SK-N-SH treated with all-trans-retinoic acid at 6 μM for 48 hours (cell line): ENCODE data around the gene PAX3.

Source experiments
- ATAC-seq: fragments of 200-7000 bp; cut with Tn5 transposase; 3 replicates; pipeline ENCODE4 v1.9.1; 2020; ENCODE audit warnings: mild to moderate bottlenecking, moderate library complexity
- ARNTL ChIP-seq: fragments of 450-650 bp; formaldehyde crosslinking; IDR thresholded peaks from 2 replicates; pipeline ENCODE4 v1.5.0; 2020; ENCODE audit warnings: low read depth, mild to moderate bottlenecking, moderate library complexity, borderline replicate concordance
- BACH2 ChIP-seq: fragments of 250-450 bp; sonication (Bioruptor Pico); IDR thresholded peaks from 2 replicates; pipeline ENCODE4 v1.9.0; 2021; ENCODE audit warnings: mild to moderate bottlenecking, borderline replicate concordance
- CREB5 ChIP-seq: fragments of 250-450 bp; sonication (Bioruptor Pico); IDR thresholded peaks from 2 replicates; pipeline ENCODE4 v1.5.1; 2020; ENCODE audit warnings: low read depth, mild to moderate bottlenecking, moderate library complexity
- CSDC2 ChIP-seq: fragments of 250-450 bp; sonication (Bioruptor Pico); IDR thresholded peaks from 2 replicates; pipeline ENCODE4 v1.5.0; 2020; ENCODE audit warnings: mild to moderate bottlenecking, moderate library complexity
- ESRRG ChIP-seq: fragments of 250-450 bp; sonication (Bioruptor Pico); IDR thresholded peaks from 2 replicates; pipeline ENCODE4 v1.6.1; 2021; ENCODE audit warnings: mild to moderate bottlenecking
- GLIS3 ChIP-seq: fragments of 250-450 bp; sonication (Bioruptor Pico); IDR thresholded peaks from 2 replicates; pipeline ENCODE4 v1.5.0; 2020; ENCODE audit warnings: mild to moderate bottlenecking, moderate library complexity
- ISL1 ChIP-seq: fragments of 250-450 bp; sonication (Bioruptor Pico); IDR thresholded peaks from 2 replicates; pipeline ENCODE4 v2.1.2; 2022; ENCODE audit warnings: mild to moderate bottlenecking, moderate library complexity
- OSR1 ChIP-seq: fragments of 250-450 bp; sonication (Bioruptor Pico); IDR thresholded peaks from 2 replicates; pipeline ENCODE4 v1.8.0; 2022; ENCODE audit warnings: moderate library complexity, mild to moderate bottlenecking, inconsistent platforms
- PATZ1 ChIP-seq: fragments of 250-450 bp; sonication (Bioruptor Pico); IDR thresholded peaks from 2 replicates; pipeline ENCODE4 v1.8.0; 2020; ENCODE audit warnings: mild to moderate bottlenecking, moderate library complexity, borderline replicate concordance
- POU6F1 ChIP-seq: fragments of 250-450 bp; sonication (Bioruptor Pico); IDR thresholded peaks from 2 replicates; pipeline ENCODE4 v1.8.0; 2021; ENCODE audit warnings: low read depth, mild to moderate bottlenecking, moderate library complexity, borderline replicate concordance
- PPARA ChIP-seq: fragments of 250-450 bp; sonication (Bioruptor Pico); IDR thresholded peaks from 2 replicates; pipeline ENCODE4 v1.5.0; 2020; ENCODE audit warnings: mild to moderate bottlenecking, borderline replicate concordance
- RARB ChIP-seq: fragments of 250-450 bp; sonication (Bioruptor Pico); IDR thresholded peaks from 2 replicates; pipeline ENCODE4 v1.8.0; 2021; ENCODE audit warnings: mild to moderate bottlenecking, moderate library complexity
- SNAI2 ChIP-seq: fragments of 250-450 bp; sonication (Bioruptor Pico); IDR thresholded peaks from 2 replicates; pipeline ENCODE4 v1.5.0; 2020; ENCODE audit warnings: mild to moderate bottlenecking, moderate library complexity
- TCF4 ChIP-seq: fragments of 250-450 bp; sonication (Bioruptor Pico); IDR thresholded peaks from 2 replicates; pipeline ENCODE4 v1.8.0; 2021; ENCODE audit warnings: mild to moderate bottlenecking, moderate library complexity, borderline replicate concordance
- TOX ChIP-seq: fragments of 250-450 bp; sonication (Bioruptor Pico); IDR thresholded peaks from 2 replicates; pipeline ENCODE4 v1.8.0; 2021; ENCODE audit warnings: mild to moderate bottlenecking, moderate library complexity, borderline replicate concordance
- ZFP3 ChIP-seq: fragments of 250-450 bp; sonication (Bioruptor Pico); IDR thresholded peaks from 2 replicates; pipeline ENCODE4 v1.5.0; 2020; ENCODE audit warnings: mild to moderate bottlenecking, moderate library complexity
- ZFP30 ChIP-seq: fragments of 450-650 bp; formaldehyde crosslinking; IDR thresholded peaks from 2 replicates; pipeline ENCODE4 v1.5.0; 2022; ENCODE audit warnings: mild to moderate bottlenecking, moderate library complexity
- ZNF565 ChIP-seq: fragments of 450-650 bp; formaldehyde crosslinking; conservative IDR thresholded peaks from 2 replicates; pipeline ENCODE4 v1.5.0; 2020; ENCODE audit warnings: low read depth, mild to moderate bottlenecking, moderate library complexity
- ZNF70 ChIP-seq: fragments of 450-650 bp; formaldehyde crosslinking; IDR thresholded peaks from 2 replicates; pipeline ENCODE4 v1.5.0; 2020; ENCODE audit warnings: mild to moderate bottlenecking, moderate library complexity
- ZNF8 ChIP-seq: fragments of 450-650 bp; formaldehyde crosslinking; IDR thresholded peaks from 2 replicates; pipeline ENCODE4 v1.5.0; 2020; ENCODE audit warnings: mild to moderate bottlenecking, moderate library complexity

PAX3 gene

GRCh38 chr2:222311978-222312738 is 13.4 kb upstream of the PAX3 start (continued):
- TF ChIP-seq CREB5 (CRISPR knock-in tag) (no peak), OSR1 (CRISPR knock-in tag) (no peak), ZFP3 (CRISPR knock-in tag) (no peak), TOX (CRISPR knock-in tag) (no peak), ZFP30 (no peak), PATZ1 (CRISPR knock-in tag) (no peak), BACH2 (CRISPR knock-in tag) (no peak), ESRRG (CRISPR knock-in tag) (no peak), CSDC2 (no peak), ARNTL (CRISPR knock-in tag) (no peak)

- no peak; the same call in 2 of the 3 replicates for ATAC-seq
- TF ChIP-seq PPARA (CRISPR knock-in tag), result no peak
- no peak for TF ChIP-seq ZNF70 (CRISPR knock-in tag)
- no peak for TF ChIP-seq GLIS3 (CRISPR knock-in tag)
Measured at GRCh38 chr2:222311319-222311977, 12.7 kb upstream of the PAX3 start.

- ATAC-seq, result no peak
- TF ChIP-seq RARB, result no peak
- no peak for TF ChIP-seq ARNTL (CRISPR knock-in tag)
- TF ChIP-seq ZNF70 (CRISPR knock-in tag), result no peak
- TF ChIP-seq ZNF8 (CRISPR knock-in tag), result no peak
- no peak for TF ChIP-seq PATZ1 (CRISPR knock-in tag)
- TF ChIP-seq SNAI2 (CRISPR knock-in tag), result no peak
- TF ChIP-seq POU6F1 (CRISPR knock-in tag), result no peak
- no peak for TF ChIP-seq ISL1 (CRISPR knock-in tag)
- TF ChIP-seq ZFP30, result no peak
Measured at GRCh38 chr2:222310747-222311318, 12.0 kb upstream of the PAX3 start.

- TF ChIP-seq ZFP30, result no peak
- TF ChIP-seq TOX (CRISPR knock-in tag), result no peak
- TF ChIP-seq ZFP3 (CRISPR knock-in tag), result no peak
- TF ChIP-seq ISL1 (CRISPR knock-in tag), result no peak
- no peak for TF ChIP-seq CSDC2
- TF ChIP-seq TCF4, result no peak
- no peak for TF ChIP-seq ARNTL (CRISPR knock-in tag)
- no peak for TF ChIP-seq PPARA (CRISPR knock-in tag)
- TF ChIP-seq ZNF565 (CRISPR knock-in tag), result no peak
- TF ChIP-seq SNAI2 (CRISPR knock-in tag), result no peak
- TF ChIP-seq ESRRG (CRISPR knock-in tag), result no peak
- ATAC-seq, result no peak
Measured at GRCh38 chr2:222309766-222310165, 11.0 kb upstream of the PAX3 start.
